ENCODE measurements around the gene RPL34.

GRCh38 chr4:108644237-108644636 lies 23.9 kb downstream of the RPL34 start:
- TF ChIP-seq CTCF (IDR thresholded peaks at IDR 0.05) (no peak), RFX5 (IDR thresholded peaks at IDR 0.05; ENCODE audit: low read length) (no peak), USF2 (IDR thresholded peaks at IDR 0.05; ENCODE audit: borderline replicate concordance, low read depth, low read length) (no peak), RXRA (IDR thresholded peaks at IDR 0.05; ENCODE audit: borderline replicate concordance, low read depth) (no peak), TCF12 (IDR thresholded peaks at IDR 0.05) (peak; percentile 35), REST (IDR thresholded peaks at IDR 0.05; ENCODE audit: low read depth, low read length) (no peak), TEAD4 (IDR thresholded peaks at IDR 0.05; ENCODE audit: borderline replicate concordance, insufficient read depth) (peak; percentile 37; the same call in 1 of the 2 replicates), SMC3 (IDR thresholded peaks at IDR 0.05; ENCODE audit: low read depth, low read length) (no peak), EZH2phosphoT487 (IDR thresholded peaks at IDR 0.05; ENCODE audit: borderline replicate concordance, low read depth) (no peak), POLR2AphosphoS5 (IDR thresholded peaks at IDR 0.05; ENCODE audit: low read depth, low read length) (no peak), TAF1 (IDR thresholded peaks at IDR 0.05; ENCODE audit: borderline replicate concordance, low read depth, low read length) (no peak)

All from SK-N-SH (cell line).